Cardiac ventricle fibroblast (primary cell): Measurements from ENCODE around the gene GPR151. TPM values are rescaled to one million over a fixed set of nuclear protein-coding genes. Genes with fewer than 3 reads are reported as not detected.

Experiments used
- total RNA-seq: library from RNA; depleted of rRNA; stranded (reverse); fragments of >200 nt; gene quantifications from 2 replicates; pipeline ENCODE4 v1.2.3, GENCODE V29; 2015

GPR151 gene
- total RNA-seq, result not detected in 2 replicates

GRCh38 chr5:146516151-146516475, at the start of gene GPR151:
GPR151 (minus strand) TSS chr5:146516190; CDS start chr5:146516113, 77 bp downstream.

Other genes with a start within 250 kb of the GPR151 start
- gene POU4F3, start 177.4 kb downstream of the GPR151 start, total RNA-seq, result not detected in 2 replicates
- 19.3 and 21.9 TPM in 2 replicates for gene TCERG1, start 68.9 kb downstream of the GPR151 start, total RNA-seq